Measurements from ENCODE around the gene TMPRSS11B.
"Not testable (repeated sequence)": the region's sequence is repeated elsewhere in the genome, so short reads cannot be mapped to it uniquely, and the experiment has no call there.

The TMPRSS11B gene

GRCh38 chr4:68216501-68216900 is 29.0 kb downstream of the TMPRSS11B start:
- H3K27me3 ChIP-seq (ENCODE audit: control insufficient read depth in 1 of 2, insufficient read depth in 2 of 2, low read length in 2 of 2): no peaks in the 10 kb centered on the region
- H3K4me3 ChIP-seq (ENCODE audit: low read depth in 1 of 2, low read length in 2 of 2): no peak overlapping the region
- H3K36me3 ChIP-seq (ENCODE audit: insufficient read depth, low read length): no peaks in the 10 kb centered on the region
- H3K9me3 ChIP-seq (ENCODE audit: low read length): no peaks in the 10 kb centered on the region
- no peaks in the 10 kb centered on the region for H3K4me1 ChIP-seq (ENCODE audit: insufficient read depth, low read length)
- no peak overlapping the region for H3K9ac ChIP-seq (ENCODE audit: low read length)
- no peak overlapping the region for H3K27ac ChIP-seq (ENCODE audit: low read depth, low read length)

DNA sequence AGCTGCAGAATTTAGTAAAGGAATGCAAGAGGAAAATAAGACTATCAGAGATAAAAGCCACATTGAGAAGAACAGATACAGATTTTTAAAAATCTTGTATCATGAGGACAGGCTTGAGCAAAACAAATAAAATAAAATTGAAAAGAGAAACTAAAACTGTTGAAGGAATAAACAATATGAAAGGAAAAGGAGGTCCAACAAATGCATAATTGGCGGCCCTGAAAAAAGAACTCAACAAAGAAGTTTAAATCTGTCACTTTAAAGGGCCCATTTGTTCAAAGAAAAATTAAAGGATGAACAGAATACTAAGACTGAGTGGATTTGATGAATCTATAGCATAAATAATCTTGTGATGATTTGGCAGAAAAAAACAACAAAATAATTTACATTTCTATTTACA is 36.5 kb downstream of the TMPRSS11B start:
- Histone ChIP-seq H3K36me3 (ENCODE audit: insufficient read depth, low read length) (no peaks in the 10 kb centered on the region), H3K9me3 (ENCODE audit: low read length) (no peaks in the 10 kb centered on the region), H3K27me3 (ENCODE audit: control insufficient read depth in 1 of 2, insufficient read depth in 2 of 2, low read length in 2 of 2) (no peaks in the 10 kb centered on the region), H3K9ac (ENCODE audit: low read length) (no peak overlapping the region), H3K4me3 (ENCODE audit: low read depth in 1 of 2, low read length in 2 of 2) (no peak overlapping the region), H3K4me1 (ENCODE audit: insufficient read depth, low read length) (no peaks in the 10 kb centered on the region), H3K27ac (ENCODE audit: low read depth, low read length) (no peak overlapping the region)

GRCh38 chr4:68194305-68194704 is 51.2 kb downstream of the TMPRSS11B start:
- not testable (repeated sequence) for H3K27ac ChIP-seq (ENCODE audit: low read depth, low read length); H3K4me1 ChIP-seq (ENCODE audit: insufficient read depth, low read length); H3K4me3 ChIP-seq (ENCODE audit: low read depth in 1 of 2, low read length in 2 of 2); H3K27me3 ChIP-seq (ENCODE audit: control insufficient read depth in 1 of 2, insufficient read depth in 2 of 2, low read length in 2 of 2); H3K9me3 ChIP-seq (ENCODE audit: low read length); H3K36me3 ChIP-seq (ENCODE audit: insufficient read depth, low read length); H3K9ac ChIP-seq (ENCODE audit: low read length)

DNA sequence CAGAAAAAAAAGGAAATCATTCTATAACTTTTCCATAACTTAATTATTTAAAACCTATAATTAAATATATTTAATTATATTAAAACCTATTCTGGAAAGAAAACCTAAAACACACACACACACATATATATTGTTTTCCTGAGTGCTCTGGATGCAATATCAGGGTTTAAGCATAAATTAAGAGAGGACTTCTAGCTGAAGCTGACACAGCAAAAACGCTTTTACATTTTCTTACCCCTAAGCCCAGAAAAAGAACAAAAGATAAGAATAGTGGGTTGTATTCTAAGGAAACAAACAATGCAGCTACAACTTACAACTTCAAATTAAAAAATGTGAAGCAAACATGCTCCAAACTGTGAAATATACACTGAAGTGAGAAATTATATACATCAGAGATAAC is 52.3 kb downstream of the TMPRSS11B start:
- H3K27me3 ChIP-seq (ENCODE audit: control insufficient read depth in 1 of 2, insufficient read depth in 2 of 2, low read length in 2 of 2): no peaks in the 10 kb centered on the region
- no peaks in the 10 kb centered on the region for H3K9me3 ChIP-seq (ENCODE audit: low read length)
- no peaks in the 10 kb centered on the region for H3K36me3 ChIP-seq (ENCODE audit: insufficient read depth, low read length)
- H3K27ac ChIP-seq (ENCODE audit: low read depth, low read length): no peak overlapping the region
- no peak overlapping the region for H3K4me3 ChIP-seq (ENCODE audit: low read depth in 1 of 2, low read length in 2 of 2)
- H3K9ac ChIP-seq (ENCODE audit: low read length): no peak overlapping the region
- no peaks in the 10 kb centered on the region for H3K4me1 ChIP-seq (ENCODE audit: insufficient read depth, low read length)

DNA sequence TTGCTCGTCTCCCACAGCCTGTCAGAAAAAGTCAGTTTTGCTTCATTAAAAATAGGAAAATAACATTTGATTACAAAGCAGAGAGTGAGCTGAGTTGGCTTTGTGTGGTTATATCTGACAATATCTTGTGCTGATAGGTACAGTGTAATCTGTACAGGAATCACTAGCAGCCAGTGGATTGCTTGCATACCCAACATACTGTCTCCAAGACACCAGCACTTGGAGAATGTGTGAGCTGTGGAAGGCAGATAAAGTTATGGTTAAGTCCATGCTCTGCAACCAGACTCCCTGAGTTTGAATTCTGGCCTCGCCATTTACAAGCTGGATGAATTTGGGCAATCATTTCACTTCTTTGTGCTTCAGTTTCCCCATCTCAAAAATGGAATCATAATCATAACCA is 58.3 kb downstream of the TMPRSS11B start:
- no peak overlapping the region for H3K27ac ChIP-seq (ENCODE audit: low read depth, low read length)
- H3K27me3 ChIP-seq (ENCODE audit: control insufficient read depth in 1 of 2, insufficient read depth in 2 of 2, low read length in 2 of 2): no peaks in the 10 kb centered on the region
- no peaks in the 10 kb centered on the region for H3K9me3 ChIP-seq (ENCODE audit: low read length)
- H3K4me3 ChIP-seq (ENCODE audit: low read depth in 1 of 2, low read length in 2 of 2): no peak overlapping the region
- no peak overlapping the region for H3K9ac ChIP-seq (ENCODE audit: low read length)
- H3K4me1 ChIP-seq (ENCODE audit: insufficient read depth, low read length): no peaks in the 10 kb centered on the region
- H3K36me3 ChIP-seq (ENCODE audit: insufficient read depth, low read length): no peaks in the 10 kb centered on the region

GRCh38 chr4:68184923-68185322 is 60.6 kb downstream of the TMPRSS11B start:
- Histone ChIP-seq H3K4me3 (ENCODE audit: low read depth in 1 of 2, low read length in 2 of 2) (no peak overlapping the region), H3K27ac (ENCODE audit: low read depth, low read length) (no peak overlapping the region), H3K9me3 (ENCODE audit: low read length) (no peaks in the 10 kb centered on the region), H3K36me3 (ENCODE audit: insufficient read depth, low read length) (no peaks in the 10 kb centered on the region), H3K9ac (ENCODE audit: low read length) (no peak overlapping the region), H3K27me3 (ENCODE audit: control insufficient read depth in 1 of 2, insufficient read depth in 2 of 2, low read length in 2 of 2) (no peaks in the 10 kb centered on the region), H3K4me1 (ENCODE audit: insufficient read depth, low read length) (no peaks in the 10 kb centered on the region)

DNA sequence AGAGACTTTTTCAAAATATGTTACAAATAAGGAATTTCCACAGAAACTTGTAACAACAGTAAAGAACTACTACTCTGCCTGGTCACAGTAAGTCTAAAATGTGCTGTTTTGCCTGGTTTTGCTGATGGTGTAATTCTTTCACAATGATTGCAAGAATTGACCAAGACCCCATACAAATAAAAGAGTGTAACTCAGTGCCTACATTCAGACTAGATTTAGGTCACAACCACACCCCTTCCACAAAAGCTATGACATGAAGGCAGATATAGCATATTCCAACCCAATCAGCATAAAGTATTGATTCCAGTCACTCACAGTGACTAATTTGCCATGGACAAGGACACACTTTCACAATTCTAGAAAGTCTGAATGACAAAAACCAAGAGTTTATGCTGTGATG is 62.1 kb downstream of the TMPRSS11B start:
- no peaks in the 10 kb centered on the region for H3K27me3 ChIP-seq (ENCODE audit: control insufficient read depth in 1 of 2, insufficient read depth in 2 of 2, low read length in 2 of 2)

DNA sequence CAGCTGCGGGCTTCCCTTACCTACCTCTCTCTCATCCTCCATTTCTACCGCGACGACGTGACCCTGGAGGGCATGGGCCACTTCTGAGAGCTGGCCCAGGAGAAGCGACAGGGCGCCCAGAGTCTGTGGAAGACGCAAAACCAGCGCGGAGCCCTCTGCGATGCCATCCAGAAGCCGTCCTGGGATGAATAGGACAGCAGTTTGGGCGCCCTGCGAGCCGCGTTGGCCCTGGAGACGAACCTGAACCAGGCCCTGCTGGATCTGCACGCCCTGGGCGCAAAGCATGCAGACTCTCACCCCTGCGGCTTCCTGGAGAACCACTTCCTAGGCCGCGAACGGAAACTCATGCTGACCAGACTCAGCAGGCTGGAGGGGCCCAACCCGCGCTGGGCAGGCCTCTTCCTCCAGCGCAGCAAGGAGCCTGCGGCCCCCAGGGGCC is 63.1 kb downstream of the TMPRSS11B start:
- H3K4me3 ChIP-seq (ENCODE audit: low read depth in 1 of 2, low read length in 2 of 2): no peak overlapping the region

More for the DNA sequence above, 62.1 kb downstream of the TMPRSS11B start:
- Histone ChIP-seq H3K4me3 (ENCODE audit: low read depth in 1 of 2, low read length in 2 of 2) (no peak overlapping the region), H3K9me3 (ENCODE audit: low read length) (no peaks in the 10 kb centered on the region), H3K27ac (ENCODE audit: low read depth, low read length) (no peak overlapping the region), H3K4me1 (ENCODE audit: insufficient read depth, low read length) (no peaks in the 10 kb centered on the region), H3K9ac (ENCODE audit: low read length) (no peak overlapping the region), H3K36me3 (ENCODE audit: insufficient read depth, low read length) (no peaks in the 10 kb centered on the region)

GRCh38 chr4:68180849-68181526 is 64.5 kb downstream of the TMPRSS11B start:
- Histone ChIP-seq H3K9me3 (ENCODE audit: low read length) (no peaks in the 10 kb centered on the region), H3K27ac (ENCODE audit: low read depth, low read length) (no peak overlapping the region), H3K36me3 (ENCODE audit: insufficient read depth, low read length) (no peaks in the 10 kb centered on the region), H3K4me3 (ENCODE audit: low read depth in 1 of 2, low read length in 2 of 2) (no peak overlapping the region), H3K9ac (ENCODE audit: low read length) (no peak overlapping the region), H3K4me1 (ENCODE audit: insufficient read depth, low read length) (no peaks in the 10 kb centered on the region), H3K27me3 (ENCODE audit: control insufficient read depth in 1 of 2, insufficient read depth in 2 of 2, low read length in 2 of 2) (no peaks in the 10 kb centered on the region)

More for the DNA sequence above, 63.1 kb downstream of the TMPRSS11B start:
- Histone ChIP-seq H3K27me3 (ENCODE audit: control insufficient read depth in 1 of 2, insufficient read depth in 2 of 2, low read length in 2 of 2) (no peaks in the 10 kb centered on the region), H3K36me3 (ENCODE audit: insufficient read depth, low read length) (no peaks in the 10 kb centered on the region), H3K4me1 (ENCODE audit: insufficient read depth, low read length) (no peaks in the 10 kb centered on the region), H3K27ac (ENCODE audit: low read depth, low read length) (no peak overlapping the region), H3K9ac (ENCODE audit: low read length) (no peak overlapping the region), H3K9me3 (ENCODE audit: low read length) (no peaks in the 10 kb centered on the region)

DNA sequence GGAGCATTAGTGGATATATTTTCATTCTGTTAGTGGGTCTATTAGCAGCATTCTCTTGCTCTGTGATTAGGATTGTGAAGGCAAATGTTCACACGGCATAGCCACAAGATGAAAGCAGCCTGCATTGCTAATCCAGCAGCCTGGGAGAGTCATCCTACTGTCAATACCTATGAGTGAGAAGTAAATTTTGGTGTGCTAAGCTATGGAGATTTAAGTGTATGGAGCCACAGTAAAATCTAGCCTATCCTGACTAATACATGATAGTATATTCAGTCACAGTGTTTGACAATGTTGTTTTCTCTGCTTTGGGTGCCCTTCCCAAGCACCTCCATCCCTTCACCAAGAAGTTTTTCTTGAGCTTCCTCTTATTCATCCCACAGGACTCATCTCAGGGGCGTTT is 68.6 kb downstream of the TMPRSS11B start:
- Histone ChIP-seq H3K4me3 (ENCODE audit: low read depth in 1 of 2, low read length in 2 of 2) (no peak overlapping the region), H3K9me3 (ENCODE audit: low read length) (no peaks in the 10 kb centered on the region), H3K4me1 (ENCODE audit: insufficient read depth, low read length) (no peaks in the 10 kb centered on the region), H3K27me3 (ENCODE audit: control insufficient read depth in 1 of 2, insufficient read depth in 2 of 2, low read length in 2 of 2) (no peaks in the 10 kb centered on the region), H3K36me3 (ENCODE audit: insufficient read depth, low read length) (no peaks in the 10 kb centered on the region), H3K9ac (ENCODE audit: low read length) (no peak overlapping the region), H3K27ac (ENCODE audit: low read depth, low read length) (no peak overlapping the region)

Data from muscle layer of colon (tissue), 2 donors.